SJSA1 (cell line): Measurements from ENCODE around the gene EDAR. TPM values are rescaled to one million over a fixed set of nuclear protein-coding genes. Genes with fewer than 3 reads are reported as not detected.

ENCODE experiments used
- DNase-seq, 2 experiments: peaks; one replicate each; pipeline ENCODE4 v3.0.0-alpha.2; 2015 to 2020; ENCODE audit warnings: low spot score in 2 of 2, low read depth in 1 of 2
- H3K27ac ChIP-seq: fragments of 250-450 bp; sonication (Bioruptor Pico); 2 replicates; pipeline ENCODE4 v1.5.1; 2020; ENCODE audit warnings: mild to moderate bottlenecking, moderate library complexity
- H3K27me3 ChIP-seq: fragments of 250-450 bp; sonication (Bioruptor Pico); replicated peaks from 2 replicates; pipeline ENCODE4 v1.5.1; 2020; ENCODE audit warnings: mild to moderate bottlenecking, moderate library complexity
- H3K36me3 ChIP-seq: fragments of 250-450 bp; sonication (Bioruptor Pico); 2 replicates; pipeline ENCODE4 v1.5.1; 2020; ENCODE audit warnings: mild to moderate bottlenecking
- H3K4me1 ChIP-seq: fragments of 250-450 bp; sonication (Bioruptor Pico); replicated peaks from 2 replicates; pipeline ENCODE4 v1.6.1; 2021; ENCODE audit warnings: mild to moderate bottlenecking
- H3K4me3 ChIP-seq: fragments of 250-450 bp; sonication (Bioruptor Pico); 2 replicates; pipeline ENCODE4 v1.5.1; 2020; ENCODE audit warnings: mild to moderate bottlenecking
- H3K9me3 ChIP-seq: fragments of 250-450 bp; sonication (Bioruptor Pico); replicated peaks from 2 replicates; pipeline ENCODE4 v1.5.1; 2020; ENCODE audit warnings: mild to moderate bottlenecking
- total RNA-seq: library from RNA; depleted of rRNA; stranded (reverse); fragments of >200 nt; shearing (Covaris generic); gene quantifications from 2 replicates; pipeline ENCODE4 v1.2.3, GENCODE V29; 2014; rRNA removed

The EDAR gene
- not detected in 2 replicates for total RNA-seq

- no peak within 1 kb of the TSS for H3K27ac ChIP-seq
- H3K9me3 ChIP-seq: no peaks in the 10 kb centered on the region
- DNase-seq: no peak
- H3K27me3 ChIP-seq: peaks cover 31% of the 10 kb centered on the region
- H3K4me3 ChIP-seq: no peak within 1 kb of the TSS
- peaks cover 4% of the 10 kb centered on the region; the same call in 1 of the 2 replicates for H3K4me1 ChIP-seq
- no peaks in the 10 kb centered on the region for H3K36me3 ChIP-seq
Measured at GRCh38 chr2:108988796-108989713, at the start of gene EDAR. Gene EDAR (minus strand): TSS chr2:108989220. CDS start chr2:108931014, 58,206 bp downstream.

GRCh38 chr2:109033171-109033570 lies 44.2 kb upstream of the EDAR start:
- Histone ChIP-seq H3K9me3 (no peaks in the 10 kb centered on the region), H3K4me1 (peaks cover 5% of the 10 kb centered on the region), H3K27ac (no peak overlapping the region), H3K4me3 (no peak overlapping the region), H3K36me3 (no peaks in the 10 kb centered on the region), H3K27me3 (peaks cover 16% of the 10 kb centered on the region; the same call in 1 of the 2 replicates)
- no peak for DNase-seq

- Histone ChIP-seq H3K4me1 (peaks cover 5% of the 10 kb centered on the region), H3K27me3 (peaks cover 11% of the 10 kb centered on the region; the same call in 1 of the 2 replicates), H3K9me3 (no peaks in the 10 kb centered on the region), H3K27ac (no peak overlapping the region), H3K4me3 (peak overlapping the region; percentile 29), H3K36me3 (no peaks in the 10 kb centered on the region)
- no peak for DNase-seq
Measured at GRCh38 chr2:109032229-109032820, 43.3 kb upstream of the EDAR start.

- peak overlapping the region; percentile 29 for H3K4me3 ChIP-seq
- peak in 1 of 2 experiments; percentile 12 for DNase-seq
- H3K27ac ChIP-seq: no peak overlapping the region
- H3K9me3 ChIP-seq: no peaks in the 10 kb centered on the region
- H3K36me3 ChIP-seq: no peaks in the 10 kb centered on the region
- peaks cover 5% of the 10 kb centered on the region for H3K4me1 ChIP-seq
- H3K27me3 ChIP-seq: peaks cover 11% of the 10 kb centered on the region; the same call in 1 of the 2 replicates
Measured at GRCh38 chr2:109031476-109032228, 42.6 kb upstream of the EDAR start.

- Histone ChIP-seq H3K4me3 (peak overlapping the region; percentile 29), H3K27me3 (peaks cover 11% of the 10 kb centered on the region; the same call in 1 of the 2 replicates), H3K9me3 (no peaks in the 10 kb centered on the region), H3K36me3 (no peaks in the 10 kb centered on the region), H3K4me1 (peaks cover 5% of the 10 kb centered on the region), H3K27ac (no peak overlapping the region)
- DNase-seq: peak in 1 of 2 experiments; percentile 4
Measured at GRCh38 chr2:109030870-109031475, 42.0 kb upstream of the EDAR start.

GRCh38 chr2:109029490-109030201 lies 40.6 kb upstream of the EDAR start:
- Histone ChIP-seq H3K4me3 (no peak overlapping the region), H3K27me3 (peaks cover 11% of the 10 kb centered on the region; the same call in 1 of the 2 replicates), H3K27ac (no peak overlapping the region), H3K9me3 (no peaks in the 10 kb centered on the region), H3K36me3 (no peaks in the 10 kb centered on the region), H3K4me1 (peaks cover 5% of the 10 kb centered on the region)
- no peak for DNase-seq

GRCh38 chr2:109028738-109029489 lies 39.9 kb upstream of the EDAR start:
- H3K27me3 ChIP-seq: peaks cover 11% of the 10 kb centered on the region; the same call in 1 of the 2 replicates
- H3K9me3 ChIP-seq: no peaks in the 10 kb centered on the region

GRCh38 chr2:109028277-109028676 lies 39.3 kb upstream of the EDAR start:
- H3K27ac ChIP-seq: no peak overlapping the region
- no peaks in the 10 kb centered on the region for H3K36me3 ChIP-seq
- no peak overlapping the region for H3K4me3 ChIP-seq
- no peaks in the 10 kb centered on the region for H3K9me3 ChIP-seq
- peaks cover 11% of the 10 kb centered on the region; the same call in 1 of the 2 replicates for H3K27me3 ChIP-seq
- H3K4me1 ChIP-seq: peaks cover 5% of the 10 kb centered on the region
- no peak for DNase-seq

More at GRCh38 chr2:109028738-109029489, 39.9 kb upstream of the EDAR start:
- Histone ChIP-seq H3K4me3 (no peak overlapping the region), H3K36me3 (no peaks in the 10 kb centered on the region), H3K4me1 (peaks cover 5% of the 10 kb centered on the region), H3K27ac (no peak overlapping the region)
- no peak for DNase-seq

GRCh38 chr2:109027702-109028101 lies 38.7 kb upstream of the EDAR start:
- H3K36me3 ChIP-seq: no peaks in the 10 kb centered on the region
- no peak overlapping the region for H3K27ac ChIP-seq
- no peak overlapping the region for H3K4me3 ChIP-seq
- peaks cover 5% of the 10 kb centered on the region for H3K4me1 ChIP-seq
- peaks cover 11% of the 10 kb centered on the region; the same call in 1 of the 2 replicates for H3K27me3 ChIP-seq
- DNase-seq: no peak
- no peaks in the 10 kb centered on the region for H3K9me3 ChIP-seq

GRCh38 chr2:109024477-109024876 lies 35.5 kb upstream of the EDAR start:
- no peak overlapping the region for H3K4me3 ChIP-seq
- no peaks in the 10 kb centered on the region for H3K9me3 ChIP-seq
- peaks cover 16% of the 10 kb centered on the region for H3K4me1 ChIP-seq
- no peaks in the 10 kb centered on the region for H3K36me3 ChIP-seq
- H3K27ac ChIP-seq: no peak overlapping the region
- DNase-seq: no peak
- H3K27me3 ChIP-seq: no peaks in the 10 kb centered on the region

- no peaks in the 10 kb centered on the region for H3K27me3 ChIP-seq
- H3K27ac ChIP-seq: no peak overlapping the region
- no peaks in the 10 kb centered on the region for H3K9me3 ChIP-seq
- H3K4me3 ChIP-seq: no peak overlapping the region
- DNase-seq: no peak
- peaks cover 16% of the 10 kb centered on the region for H3K4me1 ChIP-seq
- no peaks in the 10 kb centered on the region for H3K36me3 ChIP-seq
Measured at GRCh38 chr2:109021895-109022300, 32.9 kb upstream of the EDAR start.

GRCh38 chr2:109020217-109020637 lies 31.2 kb upstream of the EDAR start:
- Histone ChIP-seq H3K4me3 (no peak overlapping the region), H3K27ac (no peak overlapping the region), H3K27me3 (no peaks in the 10 kb centered on the region), H3K36me3 (no peaks in the 10 kb centered on the region), H3K4me1 (peaks cover 16% of the 10 kb centered on the region), H3K9me3 (no peaks in the 10 kb centered on the region)
- DNase-seq: peak in 1 of 2 experiments; percentile 70
